Neuronal stem cell (in vitro differentiated cells): ENCODE results near the gene TUBGCP3.
"Not testable (repeated sequence)": the region's sequence is repeated elsewhere in the genome, so short reads cannot be mapped to it uniquely, and the experiment has no call there.

Experiments
- DNase-seq: peaks from one replicate; pipeline ENCODE4 v3.0.0-alpha.2; 2013; ENCODE audit warnings: low spot score
- H2AFZ ChIP-seq: one replicate; pipeline ENCODE4 v1.6.1; 2013; ENCODE audit warnings: mild to moderate bottlenecking, low read length, inconsistent platforms
- H2AK5ac ChIP-seq: 2 replicates; pipeline ENCODE4 v1.6.1; 2013; ENCODE audit warnings: low read depth, mild to moderate bottlenecking, inconsistent platforms, low read length, moderate library complexity, mixed read lengths
- H2BK120ac ChIP-seq: 2 replicates; pipeline ENCODE4 v1.6.1; 2013; ENCODE audit warnings: low read depth, mild to moderate bottlenecking, inconsistent platforms, low read length, moderate library complexity, mixed read lengths
- H2BK12ac ChIP-seq: one replicate; pipeline ENCODE4 v1.6.1; 2013; ENCODE audit warnings: low read length, inconsistent platforms
- H2BK15ac ChIP-seq: 2 replicates; pipeline ENCODE4 v1.6.1; 2013; ENCODE audit warnings: mild to moderate bottlenecking, low read length, inconsistent platforms, mixed read lengths
- H2BK5ac ChIP-seq: one replicate; pipeline ENCODE4 v1.6.1; 2013; ENCODE audit warnings: inconsistent platforms, mild to moderate bottlenecking, low read length, moderate library complexity
- H3K14ac ChIP-seq: one replicate; pipeline ENCODE4 v1.6.1; 2013; ENCODE audit warnings: low read length, inconsistent platforms
- H3K18ac ChIP-seq: 2 replicates; pipeline ENCODE4 v1.6.1; 2013; ENCODE audit warnings: low read length, inconsistent platforms
- H3K23ac ChIP-seq: 2 replicates; pipeline ENCODE4 v1.6.1; 2013; ENCODE audit warnings: low read depth, mild to moderate bottlenecking, mixed read lengths, low read length, inconsistent platforms; ENCODE audit not compliant: poor library complexity
- H3K27ac ChIP-seq: replicated peaks from 3 replicates; pipeline ENCODE4 v1.5.1; 2013; ENCODE audit warnings: low read length, inconsistent platforms
- H3K27me3 ChIP-seq, 3 experiments: 2 replicates each; pipeline ENCODE4 v1.6.1; 2013; ENCODE audit warnings: low read length in 3 of 3, mild to moderate bottlenecking in 2 of 3, inconsistent platforms in 1 of 3, low read depth in 1 of 3, mixed read lengths in 1 of 3, moderate library complexity in 1 of 3; ENCODE audit not compliant: control insufficient read depth in 3 of 3, insufficient read depth in 3 of 3
- H3K36me3 ChIP-seq, 2 donors: replicated peaks in 1 of 2; 2 replicates each; pipeline ENCODE4 v1.6.1; 2013; ENCODE audit warnings: low read length in 2 of 2; ENCODE audit not compliant: control insufficient read depth in 2 of 2, insufficient read depth in 2 of 2
- H3K4ac ChIP-seq: 2 replicates; pipeline ENCODE4 v1.6.1; 2013; ENCODE audit warnings: inconsistent platforms, mild to moderate bottlenecking, low read length, moderate library complexity
- H3K4me1 ChIP-seq, 2 donors: 1 replicate in 1 of 2; 2 replicates in 1 of 2; pipeline ENCODE4 v1.6.1; 2013; ENCODE audit warnings: low read length in 2 of 2, low read depth in 1 of 2; ENCODE audit not compliant: control insufficient read depth in 2 of 2, insufficient read depth in 1 of 2
- H3K4me2 ChIP-seq: one replicate; pipeline ENCODE4 v1.6.1; 2013; ENCODE audit warnings: mild to moderate bottlenecking, low read length, inconsistent platforms; ENCODE audit not compliant: insufficient read depth, poor library complexity, severe bottlenecking
- H3K4me3 ChIP-seq, 2 donors: 2 replicates each; pipeline ENCODE4 v1.5.1; 2013; ENCODE audit warnings: low read length in 2 of 2, mild to moderate bottlenecking in 2 of 2, inconsistent platforms in 1 of 2, moderate library complexity in 1 of 2
- H3K79me1 ChIP-seq: one replicate; pipeline ENCODE4 v1.6.1; 2013; ENCODE audit warnings: low read depth, mild to moderate bottlenecking, inconsistent platforms, low read length, moderate library complexity
- H3K9ac ChIP-seq: one replicate; pipeline ENCODE4 v1.6.1; 2013; ENCODE audit warnings: mild to moderate bottlenecking, low read depth, low read length, inconsistent platforms; ENCODE audit not compliant: poor library complexity
- H3K9me3 ChIP-seq, 2 donors: replicated peaks in 1 of 2; 2 replicates each; pipeline versions ENCODE3 to v1.6.1; 2013; ENCODE audit warnings: low read length in 2 of 2, mild to moderate bottlenecking in 2 of 2, inconsistent platforms in 1 of 2, low read depth in 1 of 2, mixed read lengths in 1 of 2, moderate library complexity in 1 of 2; ENCODE audit not compliant: control insufficient read depth in 2 of 2, insufficient read depth in 1 of 2
- H4K8ac ChIP-seq: one replicate; pipeline ENCODE4 v1.6.1; 2013; ENCODE audit warnings: low read depth, mild to moderate bottlenecking, inconsistent platforms, low read length, moderate library complexity
- H4K91ac ChIP-seq: one replicate; pipeline ENCODE4 v1.6.1; 2013; ENCODE audit warnings: low read length, low read depth, mild to moderate bottlenecking, inconsistent platforms; ENCODE audit not compliant: poor library complexity
- WGBS, 2 donors: extraction: QIAGEN DNeasy Blood & Tissue Kit; methylation state at CpG; one replicate each; pipeline ENCODE4 v1.1.7; 2013; ENCODE audit warnings: missing lambda C conversion rate in 2 of 2, mixed read lengths in 1 of 2; ENCODE audit not compliant: insufficient read length in 2 of 2, insufficient replicate concordance in 1 of 2; ENCODE audit errors: extremely low coverage in 2 of 2; 5-methylcytosine and 5-hydroxymethylcytosine counted together

The TUBGCP3 gene

GRCh38 chr13:112488343-112489050 lies 99.5 kb downstream of the TUBGCP3 start:
- H3K4me1 ChIP-seq, H3K4ac ChIP-seq, DNase-seq, H2BK15ac ChIP-seq, H3K4me3 ChIP-seq, H2AK5ac ChIP-seq, H3K27me3 ChIP-seq, H3K9ac ChIP-seq, H3K14ac ChIP-seq, H3K9me3 ChIP-seq, H3K18ac ChIP-seq, H2AFZ ChIP-seq, H4K91ac ChIP-seq, H2BK5ac ChIP-seq, H2BK12ac ChIP-seq, H3K4me2 ChIP-seq, H3K23ac ChIP-seq, H2BK120ac ChIP-seq, H3K79me1 ChIP-seq, H4K8ac ChIP-seq, H3K27ac ChIP-seq: not testable (repeated sequence)
- no CpG with 5 or more reads among the region's 7 CpGs for WGBS, 2 donors
- H3K36me3 ChIP-seq = peaks cover 7 to 59% of the 10 kb centered on the region in 2 donors

- H4K91ac ChIP-seq = no peak overlapping the region
Measured at GRCh38 chr13:112487127-112487517, 100.8 kb downstream of the TUBGCP3 start.

GRCh38 chr13:112486386-112487126 lies 101.4 kb downstream of the TUBGCP3 start:
- WGBS, 2 donors = no CpG with 5 or more reads among the region's 11 CpGs
- Histone ChIP-seq H3K14ac (no peak overlapping the region), H2BK120ac (no peak overlapping the region), H3K4me2 (no peak overlapping the region), H3K27ac (no peak overlapping the region), H2BK5ac (no peak overlapping the region), H3K4me3 (no peak overlapping the region), H2BK12ac (no peak overlapping the region), H2AK5ac (no peak overlapping the region), H4K91ac (no peak overlapping the region), H3K79me1 (no peaks in the 10 kb centered on the region), H3K9ac (no peak overlapping the region), H2AFZ (no peak overlapping the region), H3K23ac (no peak overlapping the region), H3K4ac (no peak overlapping the region), H2BK15ac (no peak overlapping the region), H3K4me1 (no peaks in the 10 kb centered on the region), H3K9me3 (peaks cover 0 to 6% of the 10 kb centered on the region in 2 donors), H3K36me3 (peaks cover 7 to 57% of the 10 kb centered on the region in 2 donors), H3K27me3 (no peaks in the 10 kb centered on the region), H3K18ac (no peak overlapping the region), H4K8ac (no peak overlapping the region)
- DNase-seq = no peak

More at GRCh38 chr13:112487127-112487517, 100.8 kb downstream of the TUBGCP3 start:
- Histone ChIP-seq H2AFZ (no peak overlapping the region), H3K14ac (no peak overlapping the region), H3K27me3 (no peaks in the 10 kb centered on the region), H3K4me3 (no peak overlapping the region), H3K4me1 (no peaks in the 10 kb centered on the region), H3K18ac (no peak overlapping the region), H4K8ac (no peak overlapping the region), H3K4me2 (no peak overlapping the region), H3K23ac (no peak overlapping the region), H2AK5ac (no peak overlapping the region), H2BK12ac (no peak overlapping the region), H3K9ac (no peak overlapping the region), H3K36me3 (peaks cover 7 to 57% of the 10 kb centered on the region in 2 donors), H3K27ac (no peak overlapping the region), H2BK5ac (no peak overlapping the region), H3K9me3 (peaks cover 0 to 6% of the 10 kb centered on the region in 2 donors), H2BK15ac (no peak overlapping the region), H2BK120ac (no peak overlapping the region), H3K79me1 (no peaks in the 10 kb centered on the region), H3K4ac (no peak overlapping the region)
- no peak for DNase-seq
- WGBS, 2 donors = no CpG with 5 or more reads among the region's 8 CpGs

GRCh38 chr13:112485814-112486213 lies 102.1 kb downstream of the TUBGCP3 start:
- not testable (repeated sequence) for H4K8ac ChIP-seq, H3K18ac ChIP-seq, H3K14ac ChIP-seq, H4K91ac ChIP-seq, H3K4me2 ChIP-seq, H3K9ac ChIP-seq, H3K9me3 ChIP-seq, H3K27me3 ChIP-seq, H2AK5ac ChIP-seq, H3K4me3 ChIP-seq, DNase-seq, H3K4ac ChIP-seq, H2AFZ ChIP-seq, H3K23ac ChIP-seq, H3K79me1 ChIP-seq, H3K27ac ChIP-seq, H2BK12ac ChIP-seq, H3K4me1 ChIP-seq, H2BK5ac ChIP-seq, H2BK15ac ChIP-seq, H2BK120ac ChIP-seq
- no CpG with 5 or more reads among the region's 25 CpGs for WGBS, 2 donors
- H3K36me3 ChIP-seq = peaks cover 7 to 57% of the 10 kb centered on the region in 2 donors
